PC-3 (cell line): ENCODE measurements around the gene CCNJL. TPM values are rescaled to one million over a fixed set of nuclear protein-coding genes. Genes with fewer than 3 reads are reported as not detected.

Experiments used
- ATAC-seq: fragments of 200-7000 bp; cut with Tn5 transposase; 2 replicates; pipeline ENCODE4 v1.9.1; 2020; ENCODE audit warnings: mild to moderate bottlenecking, moderate library complexity
- BruUV-seq: library from RNA; stranded (reverse); fragments of 400-500 nt; replicated peaks from 2 replicates; lab custom pipeline; 2021; lab: Mats Ljungman, UMichigan
- CTCF ChIA-PET: fragments of 300-600 bp; sonication (Branson Sonifier 250); formaldehyde crosslinking; loops from one replicate; lab custom pipeline; 2022; ENCODE audit warnings: antibody characterized with exemption; lab: Charles Lee
- POLR2A ChIA-PET: fragments of 300-600 bp; sonication (Branson Sonifier 250); formaldehyde crosslinking; loops from one replicate; lab custom pipeline; 2022; ENCODE audit warnings: antibody characterized with exemption; ENCODE audit not compliant: unreplicated experiment; lab: Charles Lee
- DNase-seq: peaks from one replicate; pipeline ENCODE4 v3.0.0-alpha.2; 2015
- H2AFZ ChIP-seq: fragments of 300-600 bp; sonication (generic); 2 replicates; pipeline ENCODE4 v1.6.0; 2016; ENCODE audit warnings: antibody characterized with exemption, low read length
- H3F3A ChIP-seq: fragments of 300-600 bp; sonication (generic); one replicate; pipeline ENCODE4 v1.6.0; 2017; ENCODE audit warnings: antibody characterized with exemption, low read length, control low read depth, mild to moderate bottlenecking; ENCODE audit not compliant: unreplicated experiment
- H3K27ac ChIP-seq: fragments of 300-600 bp; sonication (generic); 2 replicates; pipeline ENCODE4 v1.5.1; 2016; ENCODE audit warnings: mild to moderate bottlenecking, low read length
- H3K27me3 ChIP-seq: fragments of 300-600 bp; sonication (generic); 2 replicates; pipeline ENCODE4 v1.6.1; 2016; ENCODE audit warnings: low read length, mixed read lengths
- H3K36me3 ChIP-seq: fragments of 300-600 bp; sonication (generic); 2 replicates; pipeline ENCODE4 v1.6.1; 2016; ENCODE audit warnings: low read depth, mixed run types, low read length, mixed read lengths
- H3K4me1 ChIP-seq: fragments of 300-600 bp; sonication (generic); 2 replicates; pipeline ENCODE4 v1.5.1; 2016; ENCODE audit warnings: low read length; ENCODE audit not compliant: insufficient read depth
- H3K4me2 ChIP-seq: fragments of 300-600 bp; sonication (generic); 2 replicates; pipeline ENCODE4 v1.6.0; 2016; ENCODE audit warnings: low read length
- H3K4me3 ChIP-seq: fragments of 300-600 bp; sonication (generic); 2 replicates; pipeline ENCODE4 v1.5.1; 2016; ENCODE audit warnings: mild to moderate bottlenecking, low read length, mixed read lengths
- H3K79me2 ChIP-seq: fragments of 300-600 bp; sonication (generic); 2 replicates; pipeline ENCODE4 v1.6.1; 2017; ENCODE audit warnings: low read length, mixed read lengths
- H3K9ac ChIP-seq: fragments of 300-600 bp; sonication (generic); 2 replicates; pipeline ENCODE4 v1.6.0; 2016; ENCODE audit warnings: mild to moderate bottlenecking, low read length
- H3K9me2 ChIP-seq: fragments of 300-600 bp; sonication (generic); replicated peaks from 2 replicates; pipeline ENCODE4 v1.6.1; 2016; ENCODE audit warnings: mixed run types, low read length, mixed read lengths
- H3K9me3 ChIP-seq: fragments of 300-600 bp; sonication (generic); 2 replicates; pipeline ENCODE4 v1.6.1; 2016; ENCODE audit warnings: low read length, mixed read lengths
- H4K20me1 ChIP-seq: fragments of 300-600 bp; sonication (generic); 2 replicates; pipeline ENCODE4 v1.6.1; 2016; ENCODE audit warnings: low read length, mixed read lengths
- EZH2 ChIP-seq: fragments of 300-600 bp; sonication (generic); IDR thresholded peaks from one replicate; pipeline ENCODE4 v1.6.1; 2017; ENCODE audit warnings: antibody characterized with exemption, mild to moderate bottlenecking, low read length; ENCODE audit not compliant: unreplicated experiment
- EZH2phosphoT487 ChIP-seq: fragments of 300-600 bp; sonication (generic); IDR thresholded peaks from 2 replicates; pipeline ENCODE4 v1.6.1; 2018; ENCODE audit warnings: mild to moderate bottlenecking, antibody characterized with exemption, low read length, borderline replicate concordance
- intact Hi-C: fragments of 100-400 bp; cut with micrococcal nuclease; formaldehyde crosslinking; loops from 2 replicates; pipeline ENCODE4 v1.9.0; 2023
- total RNA-seq: library from RNA; depleted of rRNA; stranded (reverse); fragments of >200 nt; gene quantifications from 2 replicates; pipeline ENCODE4 v1.2.3, GENCODE V29; 2014
- TF ChIP-seq, protein P1 (sequence below): fragments of 300-600 bp; sonication (generic); conservative IDR thresholded peaks from 2 replicates; pipeline ENCODE4 v1.5.1; 2017; ENCODE audit warnings: antibody characterized with exemption, low read depth, mild to moderate bottlenecking, low read length

Gene CCNJL
- total RNA-seq, 1 experiment from 2014 or later = 7.7 TPM

DNA sequence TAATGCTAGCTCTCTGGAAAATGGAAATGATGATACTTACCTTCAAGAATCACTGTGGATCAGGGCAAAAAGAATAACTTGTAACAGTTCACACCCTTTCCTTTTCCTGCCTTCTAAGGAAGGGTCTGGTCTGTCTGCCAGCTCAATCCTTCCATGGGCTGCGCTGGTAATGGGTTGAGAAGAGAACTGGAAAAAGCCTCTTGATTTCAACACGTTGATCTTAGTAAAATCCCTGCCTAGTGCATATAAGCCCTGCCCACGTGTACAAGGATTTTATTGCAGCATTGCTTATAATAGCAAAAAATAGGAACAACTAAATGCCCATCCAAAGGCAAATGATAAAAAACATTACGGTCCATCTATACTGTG is 37.6 kb upstream of the CCNJL start:
- BruUV-seq = no TSS peak
- no peak overlapping the region for H3K9ac ChIP-seq
- H3K4me2 ChIP-seq = no peak overlapping the region
- H3K4me3 ChIP-seq = no peak overlapping the region
- no peaks in the 10 kb centered on the region for H3K27me3 ChIP-seq
- no peaks in the 10 kb centered on the region for H3K9me3 ChIP-seq
- H3K79me2 ChIP-seq = no peaks in the 10 kb centered on the region
- no peaks in the 10 kb centered on the region for H4K20me1 ChIP-seq
- H3F3A ChIP-seq = no peaks in the 10 kb centered on the region
- POLR2A ChIA-PET = no interaction called here
- TF ChIP-seq EZH2 (no peak), EZH2phosphoT487 (no peak)
- TF ChIP-seq, protein P1, sequence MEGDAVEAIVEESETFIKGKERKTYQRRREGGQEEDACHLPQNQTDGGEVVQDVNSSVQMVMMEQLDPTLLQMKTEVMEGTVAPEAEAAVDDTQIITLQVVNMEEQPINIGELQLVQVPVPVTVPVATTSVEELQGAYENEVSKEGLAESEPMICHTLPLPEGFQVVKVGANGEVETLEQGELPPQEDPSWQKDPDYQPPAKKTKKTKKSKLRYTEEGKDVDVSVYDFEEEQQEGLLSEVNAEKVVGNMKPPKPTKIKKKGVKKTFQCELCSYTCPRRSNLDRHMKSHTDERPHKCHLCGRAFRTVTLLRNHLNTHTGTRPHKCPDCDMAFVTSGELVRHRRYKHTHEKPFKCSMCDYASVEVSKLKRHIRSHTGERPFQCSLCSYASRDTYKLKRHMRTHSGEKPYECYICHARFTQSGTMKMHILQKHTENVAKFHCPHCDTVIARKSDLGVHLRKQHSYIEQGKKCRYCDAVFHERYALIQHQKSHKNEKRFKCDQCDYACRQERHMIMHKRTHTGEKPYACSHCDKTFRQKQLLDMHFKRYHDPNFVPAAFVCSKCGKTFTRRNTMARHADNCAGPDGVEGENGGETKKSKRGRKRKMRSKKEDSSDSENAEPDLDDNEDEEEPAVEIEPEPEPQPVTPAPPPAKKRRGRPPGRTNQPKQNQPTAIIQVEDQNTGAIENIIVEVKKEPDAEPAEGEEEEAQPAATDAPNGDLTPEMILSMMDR = no peak
- H3K27ac ChIP-seq = no peak overlapping the region
- CTCF ChIA-PET = interaction anchor here (0.5 kb wide), 1 partner anchor 146 kb away, joined by 6 read pairs; no protein-coding TSS in a partner anchor
- intact Hi-C loops = no loop called here
- DNase-seq = no peak
- no peak for ATAC-seq
- H3K9me2 ChIP-seq = no peaks in the 10 kb centered on the region
- no peaks in the 10 kb centered on the region; the same call in 1 of the 2 replicates for H3K4me1 ChIP-seq
- no peak overlapping the region for H2AFZ ChIP-seq
- H3K36me3 ChIP-seq = no peaks in the 10 kb centered on the region

DNA sequence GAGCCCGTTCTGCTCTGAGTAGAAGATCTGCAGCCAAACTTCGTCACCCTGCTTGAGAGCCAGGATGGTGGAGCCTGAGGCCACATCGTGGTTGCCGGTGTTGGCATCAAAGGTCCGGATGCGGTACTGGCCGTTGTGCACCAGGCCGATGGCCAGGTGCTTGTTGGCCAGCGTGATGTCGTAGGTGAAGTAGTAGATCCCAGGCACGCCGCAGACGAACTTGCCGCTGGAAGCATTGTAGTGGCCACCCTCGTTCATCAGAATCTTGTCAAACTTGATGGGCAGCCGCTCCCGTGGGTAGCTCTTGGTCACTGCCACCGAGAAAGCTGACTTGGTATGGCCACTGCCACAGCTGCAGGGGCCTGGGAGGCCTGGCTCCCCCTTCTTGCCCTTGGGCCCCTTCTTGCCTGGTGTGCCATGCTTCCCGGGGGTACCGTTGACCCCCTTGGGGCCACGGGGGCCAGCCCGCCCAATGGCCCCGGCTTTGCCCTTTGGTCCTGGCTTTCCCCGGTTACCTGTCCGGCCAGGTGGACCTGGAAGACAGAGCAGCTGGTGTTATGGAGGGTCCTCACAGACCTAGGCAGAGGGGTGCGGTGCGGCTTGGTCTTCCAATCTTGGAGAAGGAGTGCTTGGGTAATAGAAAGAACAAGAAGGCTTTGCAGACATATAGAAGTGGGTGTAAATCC is 37.0 kb upstream of the CCNJL start:
- no peaks in the 10 kb centered on the region for H3K79me2 ChIP-seq
- BruUV-seq = no TSS peak
- no peaks in the 10 kb centered on the region for H4K20me1 ChIP-seq
- H3K4me1 ChIP-seq = no peaks in the 10 kb centered on the region; the same call in 1 of the 2 replicates
- ATAC-seq (no peak), DNase-seq (no peak)
- TF ChIP-seq, protein P1 = no peak
- H3K4me3 ChIP-seq = no peak overlapping the region
- H3K9me2 ChIP-seq = no peaks in the 10 kb centered on the region
- H3K9me3 ChIP-seq = no peaks in the 10 kb centered on the region
- ChIA-PET CTCF (interaction anchor here (0.5 kb wide), 1 partner anchor 146 kb away, joined by 6 read pairs; no protein-coding TSS in a partner anchor), POLR2A (no interaction called here)
- H2AFZ ChIP-seq = no peak overlapping the region
- no peaks in the 10 kb centered on the region for H3F3A ChIP-seq
- no peaks in the 10 kb centered on the region for H3K27me3 ChIP-seq
- intact Hi-C loops = no loop called here
- H3K4me2 ChIP-seq = no peak overlapping the region
- H3K36me3 ChIP-seq = no peaks in the 10 kb centered on the region
- no peak overlapping the region for H3K27ac ChIP-seq
- H3K9ac ChIP-seq = no peak overlapping the region

DNA sequence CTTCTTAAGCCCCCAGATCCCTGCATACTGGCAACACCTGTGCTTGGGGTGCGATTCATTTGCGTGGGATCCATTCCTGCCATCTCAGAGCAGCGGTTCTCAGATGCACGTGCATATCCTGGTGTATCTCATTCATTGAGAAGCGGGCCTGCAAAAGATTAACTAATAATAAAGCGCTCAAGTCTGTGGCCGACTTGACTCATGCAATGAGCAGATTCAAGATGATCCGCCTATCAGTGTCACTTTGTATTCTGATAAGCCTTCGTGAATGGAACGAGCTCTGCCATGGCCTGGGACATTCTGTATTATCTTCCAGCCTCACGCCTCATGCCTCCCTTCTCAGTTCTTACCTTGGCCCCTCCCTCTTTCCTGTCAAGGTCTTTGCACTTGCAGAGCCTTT is 35.7 kb upstream of the CCNJL start:
- no peak overlapping the region for H2AFZ ChIP-seq
- no TSS peak for BruUV-seq

More for the DNA sequence above, 35.7 kb upstream of the CCNJL start:
- H3K4me2 ChIP-seq = no peak overlapping the region
- DNase-seq = no peak
- no peaks in the 10 kb centered on the region for H3K36me3 ChIP-seq
- H3K9me2 ChIP-seq = no peaks in the 10 kb centered on the region
- H3K27me3 ChIP-seq = no peaks in the 10 kb centered on the region
- POLR2A ChIA-PET = no interaction called here
- TF ChIP-seq EZH2phosphoT487 = no peak
- no peak for TF ChIP-seq EZH2
- TF ChIP-seq, protein P1 = no peak
- ATAC-seq = no peak
- H3K9ac ChIP-seq = no peak overlapping the region
- no peaks in the 10 kb centered on the region; the same call in 1 of the 2 replicates for H3K4me1 ChIP-seq
- no peaks in the 10 kb centered on the region for H3K9me3 ChIP-seq
- no peaks in the 10 kb centered on the region for H3K79me2 ChIP-seq
- no peak overlapping the region for H3K4me3 ChIP-seq
- H4K20me1 ChIP-seq = no peaks in the 10 kb centered on the region
- H3K27ac ChIP-seq = no peak overlapping the region
- CTCF ChIA-PET = no interaction called here
- intact Hi-C loops = no loop called here
- no peaks in the 10 kb centered on the region for H3F3A ChIP-seq
